ENCODE data around the gene ITGA7.

Gene ITGA7

GRCh38 chr12:55741931-55742680 is 34.4 kb upstream of the ITGA7 start:
- Histone ChIP-seq H3K36me3 (ENCODE audit: control insufficient read depth, insufficient read depth, low read length) (no peaks in the 10 kb centered on the region), H3K27me3 (replicated peaks; ENCODE audit: control insufficient read depth, insufficient read depth, low read length) (no peaks in the 10 kb centered on the region), H3K4me3 (replicated peaks; ENCODE audit: low read depth, low read length) (peak overlapping the region; percentile 49)
- TF ChIP-seq CTCF (IDR thresholded peaks at IDR 0.05; ENCODE audit: insufficient read depth, low read length, poor library complexity, severe bottlenecking) = no peak
- DNase-seq (ENCODE audit: extremely low read depth, insufficient read length) = no peak

- Histone ChIP-seq H3K36me3 (ENCODE audit: control insufficient read depth, insufficient read depth, low read length) (no peaks in the 10 kb centered on the region), H3K27me3 (replicated peaks; ENCODE audit: control insufficient read depth, insufficient read depth, low read length) (no peaks in the 10 kb centered on the region), H3K4me3 (replicated peaks; ENCODE audit: low read depth, low read length) (no peak overlapping the region)
- no peak for TF ChIP-seq CTCF (IDR thresholded peaks at IDR 0.05; ENCODE audit: insufficient read depth, low read length, poor library complexity, severe bottlenecking)
- DNase-seq (ENCODE audit: extremely low read depth, insufficient read length) = no peak
Observed at GRCh38 chr12:55739025-55739378, 31.3 kb upstream of the ITGA7 start.

GRCh38 chr12:55738123-55739024 is 30.7 kb upstream of the ITGA7 start:
- peak overlapping the region; percentile 81 for H3K4me3 ChIP-seq (replicated peaks; ENCODE audit: low read depth, low read length)
- no peaks in the 10 kb centered on the region for H3K27me3 ChIP-seq (replicated peaks; ENCODE audit: control insufficient read depth, insufficient read depth, low read length)
- TF ChIP-seq CTCF (IDR thresholded peaks at IDR 0.05; ENCODE audit: insufficient read depth, low read length, poor library complexity, severe bottlenecking) = peak; percentile 68
- no peaks in the 10 kb centered on the region for H3K36me3 ChIP-seq (ENCODE audit: control insufficient read depth, insufficient read depth, low read length)
- DNase-seq (ENCODE audit: extremely low read depth, insufficient read length) = peak; percentile 67

GRCh38 chr12:55737581-55738122 is 29.9 kb upstream of the ITGA7 start:
- no peak for TF ChIP-seq CTCF (IDR thresholded peaks at IDR 0.05; ENCODE audit: insufficient read depth, low read length, poor library complexity, severe bottlenecking)
- no peaks in the 10 kb centered on the region for H3K27me3 ChIP-seq (replicated peaks; ENCODE audit: control insufficient read depth, insufficient read depth, low read length)
- no peaks in the 10 kb centered on the region for H3K36me3 ChIP-seq (ENCODE audit: control insufficient read depth, insufficient read depth, low read length)
- no peak for DNase-seq (ENCODE audit: extremely low read depth, insufficient read length)
- H3K4me3 ChIP-seq (replicated peaks; ENCODE audit: low read depth, low read length) = peak overlapping the region; percentile 81

GRCh38 chr12:55736780-55737580 is 29.3 kb upstream of the ITGA7 start:
- TF ChIP-seq CTCF (IDR thresholded peaks at IDR 0.05; ENCODE audit: insufficient read depth, low read length, poor library complexity, severe bottlenecking) = peak; percentile 89
- Histone ChIP-seq H3K27me3 (replicated peaks; ENCODE audit: control insufficient read depth, insufficient read depth, low read length) (no peaks in the 10 kb centered on the region), H3K4me3 (replicated peaks; ENCODE audit: low read depth, low read length) (no peak overlapping the region), H3K36me3 (ENCODE audit: control insufficient read depth, insufficient read depth, low read length) (no peaks in the 10 kb centered on the region)
- no peak for DNase-seq (ENCODE audit: extremely low read depth, insufficient read length)

All from GM06990 (cell line).